GM19035 (cell line): Measurements from ENCODE around the gene CDC7.

Experiments
- ATAC-seq: cut with Tn5 transposase; IDR thresholded peaks from one replicate; pipeline ENCODE4 v1.9.1; 2021; ENCODE audit not compliant: unreplicated experiment

Gene CDC7

GRCh38 chr1:91546876-91547275 lies 46.2 kb downstream of the CDC7 start:
- ATAC-seq = no peak

GRCh38 chr1:91548376-91549040 lies 47.9 kb downstream of the CDC7 start:
- ATAC-seq = no peak

- no peak for ATAC-seq
Measured at GRCh38 chr1:91549041-91549735, 48.5 kb downstream of the CDC7 start.

GRCh38 chr1:91550961-91551360 lies 50.3 kb downstream of the CDC7 start:
- no peak for ATAC-seq

- ATAC-seq = no peak
Measured at GRCh38 chr1:91552091-91552490, 51.4 kb downstream of the CDC7 start.

GRCh38 chr1:91552596-91552995 lies 51.9 kb downstream of the CDC7 start:
- no peak for ATAC-seq

- no peak for ATAC-seq
Measured at GRCh38 chr1:91553177-91553591, 52.5 kb downstream of the CDC7 start.

GRCh38 chr1:91555074-91555730 lies 54.6 kb downstream of the CDC7 start:
- no peak for ATAC-seq

- no peak for ATAC-seq
Measured at GRCh38 chr1:91555821-91556531, 55.3 kb downstream of the CDC7 start.

- no peak for ATAC-seq
Measured at GRCh38 chr1:91556556-91556955, 55.9 kb downstream of the CDC7 start.

- ATAC-seq = no peak
Measured at GRCh38 chr1:91557039-91557690, 56.5 kb downstream of the CDC7 start.

GRCh38 chr1:91557826-91558225 lies 57.2 kb downstream of the CDC7 start:
- ATAC-seq = no peak

GRCh38 chr1:91559046-91559750 lies 58.5 kb downstream of the CDC7 start:
- no peak for ATAC-seq

GRCh38 chr1:91559838-91560565 lies 59.4 kb downstream of the CDC7 start:
- no peak for ATAC-seq

GRCh38 chr1:91564888-91565701 lies 64.4 kb downstream of the CDC7 start:
- no peak for ATAC-seq

- ATAC-seq = no peak
Measured at GRCh38 chr1:91567583-91567982, 66.9 kb downstream of the CDC7 start.

- no peak for ATAC-seq
Measured at GRCh38 chr1:91568261-91568660, 67.6 kb downstream of the CDC7 start.

GRCh38 chr1:91569411-91570119 lies 68.9 kb downstream of the CDC7 start:
- no peak for ATAC-seq
